ENCODE measurements around the gene PLA2G2C. TPM values are rescaled to one million over a fixed set of nuclear protein-coding genes. Genes with fewer than 3 reads are reported as not detected.
"Not testable (repeated sequence)": the region's sequence is repeated elsewhere in the genome, so short reads cannot be mapped to it uniquely, and the experiment has no call there.

PLA2G2C gene
- total RNA-seq, 2 experiments from 2014 or later = 0.43 to 0.44 TPM

DNA sequence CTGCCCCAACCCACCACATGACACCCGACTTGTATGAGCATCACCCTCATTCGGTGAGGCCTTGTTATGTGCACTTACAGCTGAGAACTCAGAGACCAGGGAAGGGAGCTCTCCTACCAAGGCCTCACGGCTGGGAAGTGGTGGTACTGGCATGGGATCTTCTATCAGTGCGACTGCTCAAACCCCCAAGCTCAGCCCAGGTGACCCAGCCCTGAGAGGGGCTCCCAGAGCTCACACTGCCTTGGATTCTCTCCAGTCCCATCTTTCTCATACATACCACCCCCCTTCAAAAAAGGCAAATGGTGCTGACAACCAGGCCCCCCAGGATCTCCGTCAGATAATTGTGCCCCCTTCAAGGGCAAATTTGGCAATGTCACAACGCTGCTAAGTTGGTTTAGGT lies 48.0 kb downstream of the PLA2G2C start:
- no peaks in the 10 kb centered on the region for H3K4me1 Mint-ChIP-seq (ENCODE audit: low read depth)
- CTCF ChIA-PET = no interaction called here
- H3K9me3 Mint-ChIP-seq = no peaks in the 10 kb centered on the region
- H3K27me3 Mint-ChIP-seq = peaks cover 8% of the 10 kb centered on the region
- intact Hi-C loops (cut with micrococcal nuclease) = no loop called here
- no peak overlapping the region for H3K4me3 Mint-ChIP-seq
- H3K27ac Mint-ChIP-seq = no peak overlapping the region
- POLR2A ChIA-PET = no interaction called here
- H3K36me3 Mint-ChIP-seq = no peaks in the 10 kb centered on the region
- DNase-seq = no peak

DNA sequence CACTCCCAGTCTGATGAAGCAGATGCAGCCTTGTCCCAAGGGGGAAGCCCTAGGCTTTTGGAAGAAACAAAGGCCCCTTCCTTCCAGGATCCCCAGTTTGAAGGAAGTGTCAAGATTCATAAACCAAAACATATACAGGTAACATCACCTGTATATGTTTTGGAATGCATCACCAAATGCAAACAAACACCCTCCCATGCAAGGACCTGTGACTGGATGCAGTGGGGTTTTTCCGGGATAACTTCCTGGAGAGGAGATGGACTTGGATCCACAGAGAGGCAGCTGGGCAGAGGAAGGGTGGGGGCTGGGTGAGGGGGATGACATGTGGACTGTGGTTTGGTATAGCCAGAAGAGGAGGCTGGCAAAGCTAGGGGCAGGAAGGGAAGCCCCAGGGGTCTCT lies 48.7 kb downstream of the PLA2G2C start:
- ChIA-PET POLR2A (no interaction called here), CTCF (no interaction called here)
- H3K36me3 Mint-ChIP-seq = no peaks in the 10 kb centered on the region
- DNase-seq = no peak
- H3K4me1 Mint-ChIP-seq (ENCODE audit: low read depth) = no peaks in the 10 kb centered on the region
- H3K27ac Mint-ChIP-seq = no peak overlapping the region
- H3K27me3 Mint-ChIP-seq = peaks cover 8% of the 10 kb centered on the region
- intact Hi-C loops (cut with micrococcal nuclease) = no loop called here
- H3K9me3 Mint-ChIP-seq = no peaks in the 10 kb centered on the region
- no peak overlapping the region for H3K4me3 Mint-ChIP-seq

DNA sequence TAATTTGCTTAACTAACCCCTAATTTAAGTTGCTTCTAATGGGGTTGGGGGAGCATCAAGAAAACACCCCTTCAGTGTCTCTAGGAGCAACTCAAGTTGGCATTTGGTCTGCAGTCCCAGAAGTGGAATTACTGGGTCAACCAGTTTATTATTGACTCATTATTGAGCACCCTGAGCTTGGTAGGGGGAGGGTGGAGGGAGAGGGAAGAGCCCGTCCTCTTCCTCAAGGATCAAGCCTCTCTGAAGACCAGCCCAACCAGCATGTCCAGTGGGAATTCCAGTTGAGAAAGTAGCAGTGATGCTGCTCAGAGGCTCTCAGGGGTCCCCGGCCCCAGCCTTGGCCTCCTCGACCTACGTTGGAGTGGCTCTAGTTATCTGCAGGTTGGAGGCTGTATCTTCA lies 49.3 kb downstream of the PLA2G2C start:
- Mint-ChIP-seq H3K27me3 (peaks cover 9% of the 10 kb centered on the region), H3K4me3 (no peak overlapping the region), H3K27ac (no peak overlapping the region), H3K4me1 (ENCODE audit: low read depth) (no peaks in the 10 kb centered on the region), H3K36me3 (no peaks in the 10 kb centered on the region), H3K9me3 (no peaks in the 10 kb centered on the region)
- no peak for DNase-seq
- intact Hi-C loops (cut with micrococcal nuclease) = no loop called here
- ChIA-PET CTCF (no interaction called here), POLR2A (no interaction called here)

GRCh38 chr1:20136249-20136648 lies 50.1 kb downstream of the PLA2G2C start:
- H3K27ac Mint-ChIP-seq = no peak overlapping the region
- peaks cover 11% of the 10 kb centered on the region for H3K27me3 Mint-ChIP-seq
- peaks cover 2% of the 10 kb centered on the region for H3K9me3 Mint-ChIP-seq
- POLR2A ChIA-PET = no interaction called here
- CTCF ChIA-PET = no interaction called here
- no peak overlapping the region for H3K4me3 Mint-ChIP-seq
- no peaks in the 10 kb centered on the region for H3K36me3 Mint-ChIP-seq
- no peaks in the 10 kb centered on the region for H3K4me1 Mint-ChIP-seq (ENCODE audit: low read depth)
- DNase-seq = no peak
- intact Hi-C loops (cut with micrococcal nuclease) = no loop called here

GRCh38 chr1:20134995-20135394 lies 51.3 kb downstream of the PLA2G2C start:
- DNase-seq = no peak
- no peak overlapping the region for H3K27ac Mint-ChIP-seq
- H3K27me3 Mint-ChIP-seq = peaks cover 11% of the 10 kb centered on the region
- no peaks in the 10 kb centered on the region for H3K36me3 Mint-ChIP-seq
- H3K4me3 Mint-ChIP-seq = no peak overlapping the region
- ChIA-PET CTCF (no interaction called here), POLR2A (no interaction called here)
- intact Hi-C loops (cut with micrococcal nuclease) = no loop called here
- peaks cover 3% of the 10 kb centered on the region for H3K9me3 Mint-ChIP-seq
- no peaks in the 10 kb centered on the region for H3K4me1 Mint-ChIP-seq (ENCODE audit: low read depth)

DNA sequence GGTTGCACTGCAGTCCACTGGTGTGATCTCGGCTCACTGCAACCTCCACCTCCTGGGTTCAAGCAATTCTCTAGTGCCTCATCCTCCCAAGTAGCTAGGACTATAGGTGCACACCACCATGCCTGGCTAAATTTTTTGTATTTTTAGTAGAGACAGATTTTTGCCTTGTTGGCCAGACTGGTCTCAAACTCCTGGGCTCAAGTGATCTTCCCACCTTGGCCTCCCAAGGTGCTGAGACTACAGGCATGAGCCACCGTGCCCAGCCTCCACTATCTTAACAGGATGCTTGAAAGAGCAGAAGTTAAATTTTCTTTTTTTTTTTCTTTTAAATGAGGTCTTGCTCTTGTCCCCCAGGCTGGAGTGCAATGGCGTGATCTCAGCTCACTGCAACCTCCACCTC lies 55.8 kb downstream of the PLA2G2C start:
- intact Hi-C loops (cut with micrococcal nuclease); H3K9me3 Mint-ChIP-seq; CTCF ChIA-PET; DNase-seq; H3K27ac Mint-ChIP-seq; POLR2A ChIA-PET; H3K4me1 Mint-ChIP-seq (ENCODE audit: low read depth); H3K27me3 Mint-ChIP-seq; H3K36me3 Mint-ChIP-seq; H3K4me3 Mint-ChIP-seq: not testable (repeated sequence)

GRCh38 chr1:20126806-20127440 lies 59.4 kb downstream of the PLA2G2C start:
- POLR2A ChIA-PET = no interaction called here
- H3K4me1 Mint-ChIP-seq (ENCODE audit: low read depth) = no peaks in the 10 kb centered on the region
- CTCF ChIA-PET = interaction anchor here (1.0 to 1.1 kb wide), 2 partner anchors 25 to 209 kb away, joined by 3 read pairs; no protein-coding TSS in a partner anchor
- H3K4me3 Mint-ChIP-seq = no peak overlapping the region
- intact Hi-C loops (cut with micrococcal nuclease) = no loop called here
- H3K36me3 Mint-ChIP-seq = no peaks in the 10 kb centered on the region
- no peak overlapping the region for H3K27ac Mint-ChIP-seq
- DNase-seq = no peak
- peaks cover 12% of the 10 kb centered on the region for H3K27me3 Mint-ChIP-seq
- H3K9me3 Mint-ChIP-seq = peaks cover 8% of the 10 kb centered on the region

DNA sequence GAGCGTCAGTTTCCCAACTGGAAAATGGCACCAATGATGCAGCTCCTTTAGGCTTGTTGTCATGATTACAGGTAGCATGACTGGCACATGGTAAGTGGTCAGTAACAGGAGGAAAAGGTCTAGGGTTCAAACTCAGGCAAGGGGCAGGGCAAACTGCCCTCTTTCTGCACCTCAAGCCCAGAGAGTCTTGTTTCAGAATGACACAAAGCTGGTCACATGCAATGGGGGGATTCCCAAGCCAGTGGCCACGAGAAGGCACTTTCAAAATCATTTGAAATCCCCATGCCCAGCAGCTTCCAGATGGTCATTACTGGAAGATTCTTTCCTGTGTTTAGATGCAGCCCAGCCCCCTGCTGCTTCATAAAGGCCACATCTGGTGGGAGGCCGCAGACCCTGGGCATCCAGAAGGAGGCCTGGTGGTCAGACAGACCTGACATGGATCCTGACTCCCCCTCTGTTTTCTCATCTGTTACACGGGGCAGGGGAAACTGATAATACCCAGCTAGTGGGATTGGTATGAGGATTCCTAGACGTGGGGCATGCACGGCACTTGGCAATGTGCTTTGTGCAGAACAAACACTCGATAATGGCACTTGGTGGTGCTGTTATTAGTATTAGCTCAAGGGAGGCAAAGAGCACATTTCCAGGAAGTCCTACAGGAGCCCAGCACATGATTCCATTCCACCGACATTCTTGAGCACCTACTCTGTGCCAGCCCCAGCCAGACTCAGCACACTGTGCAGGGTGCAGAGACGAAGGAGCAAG lies 60.1 kb downstream of the PLA2G2C start:
- Mint-ChIP-seq H3K9me3 (peaks cover 6% of the 10 kb centered on the region), H3K4me3 (no peak overlapping the region), H3K36me3 (no peaks in the 10 kb centered on the region), H3K4me1 (ENCODE audit: low read depth) (no peaks in the 10 kb centered on the region), H3K27me3 (peaks cover 11% of the 10 kb centered on the region), H3K27ac (no peak overlapping the region)
- ChIA-PET POLR2A (no interaction called here), CTCF (interaction anchor here (1.0 to 1.1 kb wide), 2 partner anchors 26 to 208 kb away, joined by 3 read pairs; no protein-coding TSS in a partner anchor)
- intact Hi-C loops (cut with micrococcal nuclease) = no loop called here
- DNase-seq = no peak

GRCh38 chr1:20125100-20125499 lies 61.2 kb downstream of the PLA2G2C start:
- intact Hi-C loops (cut with micrococcal nuclease) = no loop called here
- Mint-ChIP-seq H3K9me3 (peaks cover 5% of the 10 kb centered on the region), H3K36me3 (no peaks in the 10 kb centered on the region), H3K4me1 (ENCODE audit: low read depth) (no peaks in the 10 kb centered on the region), H3K27ac (no peak overlapping the region), H3K4me3 (no peak overlapping the region), H3K27me3 (peaks cover 15% of the 10 kb centered on the region)
- DNase-seq = no peak
- ChIA-PET POLR2A (no interaction called here), CTCF (no interaction called here)

- H3K27me3 Mint-ChIP-seq = peaks cover 17% of the 10 kb centered on the region
- peaks cover under 1% of the 10 kb centered on the region for H3K9me3 Mint-ChIP-seq
- no peaks in the 10 kb centered on the region for H3K4me1 Mint-ChIP-seq (ENCODE audit: low read depth)
- ChIA-PET CTCF (no interaction called here), POLR2A (no interaction called here)
- no peak overlapping the region for H3K27ac Mint-ChIP-seq
- no peak overlapping the region for H3K4me3 Mint-ChIP-seq
- intact Hi-C loops (cut with micrococcal nuclease) = no loop called here
- H3K36me3 Mint-ChIP-seq = no peaks in the 10 kb centered on the region
- DNase-seq = peak; percentile 18
These were observed 61.8 kb downstream of the PLA2G2C start for GRCh38 chr1:20124456-20125057.

DNA sequence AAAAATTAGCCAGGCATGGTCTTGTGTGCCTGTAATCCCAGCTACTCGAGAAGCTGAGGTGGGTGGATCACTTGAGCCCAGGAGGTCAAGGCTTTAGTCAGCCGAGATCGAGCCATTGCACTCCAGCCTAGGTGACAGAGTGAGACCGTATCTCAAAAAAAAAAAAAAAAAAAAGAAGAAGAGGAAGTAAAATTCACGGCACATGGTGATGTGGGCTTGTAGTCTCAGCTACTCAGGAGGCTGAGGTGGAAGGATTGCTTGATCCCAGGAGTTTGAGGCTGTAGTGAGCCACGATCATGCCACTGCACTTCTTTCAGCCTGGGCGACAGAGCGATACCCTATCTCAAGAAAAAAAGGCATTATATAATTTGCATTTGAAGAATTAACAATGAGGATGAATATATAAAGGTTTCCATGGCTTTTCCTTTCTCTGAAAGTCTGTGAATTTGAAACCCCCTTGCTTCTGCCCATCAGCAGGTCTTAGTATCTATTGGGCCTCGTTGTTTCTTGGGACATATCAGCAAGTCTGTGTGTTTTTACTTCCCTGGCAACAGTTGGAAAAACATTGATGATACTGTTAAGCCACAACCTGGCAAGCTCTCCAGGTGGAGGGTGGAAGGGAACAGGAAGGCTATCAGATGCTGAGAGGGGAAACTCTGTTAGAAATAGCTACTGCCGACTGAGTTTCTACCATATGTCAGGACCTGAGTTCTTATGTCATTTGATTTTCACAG lies 62.4 kb downstream of the PLA2G2C start:
- Mint-ChIP-seq H3K36me3 (no peaks in the 10 kb centered on the region), H3K4me3 (no peak overlapping the region), H3K27ac (no peak overlapping the region), H3K4me1 (ENCODE audit: low read depth) (no peaks in the 10 kb centered on the region), H3K27me3 (peaks cover 17% of the 10 kb centered on the region), H3K9me3 (no peaks in the 10 kb centered on the region)
- DNase-seq = no peak
- POLR2A ChIA-PET = no interaction called here
- intact Hi-C loops (cut with micrococcal nuclease) = no loop called here
- CTCF ChIA-PET = no interaction called here

GRCh38 chr1:20120796-20121195 lies 65.5 kb downstream of the PLA2G2C start:
- peaks cover 18% of the 10 kb centered on the region for H3K27me3 Mint-ChIP-seq
- ChIA-PET POLR2A (no interaction called here), CTCF (interaction anchor here (1.8 kb wide), 1 partner anchor 31 kb away, joined by 4 read pairs; no protein-coding TSS in a partner anchor)
- H3K4me1 Mint-ChIP-seq (ENCODE audit: low read depth) = no peaks in the 10 kb centered on the region
- H3K27ac Mint-ChIP-seq = no peak overlapping the region
- H3K4me3 Mint-ChIP-seq = no peak overlapping the region
- intact Hi-C loops (cut with micrococcal nuclease) = no loop called here
- H3K36me3 Mint-ChIP-seq = no peaks in the 10 kb centered on the region
- no peak for DNase-seq
- H3K9me3 Mint-ChIP-seq = no peaks in the 10 kb centered on the region

Data from activated CD4-positive, alpha-beta memory T cell treated with anti-CD3 and anti-CD28 coated beads for 36 hours (primary cell).